Endothelial cell of umbilical vein (primary cell): ENCODE data around the gene TGFA. TPM values are rescaled to one million over a fixed set of nuclear protein-coding genes. Genes with fewer than 3 reads are reported as not detected.

Experiments
- BruUV-seq: library from RNA; stranded (reverse); fragments of 400-500 nt; replicated peaks from 2 replicates; lab custom pipeline; 2021; lab: Mats Ljungman, UMichigan
- CTCF ChIA-PET: fragments of 300-600, 350-600 bp; sonication (Branson Sonifier 250); formaldehyde crosslinking; loops from one replicate; lab custom pipeline; 2021; ENCODE audit warnings: antibody characterized with exemption, inconsistent platforms; lab: Charles Lee
- POLR2A ChIA-PET: fragments of 300-600, 350-600 bp; sonication (Branson Sonifier 250); formaldehyde crosslinking; loops from one replicate; lab custom pipeline; 2021; ENCODE audit warnings: antibody characterized with exemption, inconsistent platforms; lab: Charles Lee
- DNase-seq: peaks from one replicate; pipeline ENCODE4 v3.0.0-alpha.2; 2011; ENCODE audit warnings: low read depth, low spot score
- FAIRE-seq: peaks from 2 replicates; lab custom pipeline; 2011; peaks lifted over from hg19 to GRCh38; lab: Jason Lieb, UNC
- H2AFZ ChIP-seq: 2 replicates; pipeline ENCODE4 v1.6.0; 2012; ENCODE audit warnings: low read depth, low read length, control low read depth, inconsistent platforms
- H3K27ac ChIP-seq: 2 replicates; pipeline ENCODE4 v1.5.1; 2011; ENCODE audit warnings: low read depth, mild to moderate bottlenecking, control low read depth, low read length, moderate library complexity; ENCODE audit not compliant: insufficient read depth
- H3K27me3 ChIP-seq, 2 experiments: 2 replicates each; pipeline versions ENCODE4 v1.6.0 to v1.6.1; 2011; ENCODE audit warnings: low read length in 2 of 2, mixed read lengths in 1 of 2; ENCODE audit not compliant: control insufficient read depth in 2 of 2, insufficient read depth in 2 of 2
- H3K36me3 ChIP-seq, 2 experiments: 2 replicates in 1 of 2; 3 replicates in 1 of 2; pipeline ENCODE4 v1.5.1; 2011; ENCODE audit warnings: low read length in 2 of 2, mild to moderate bottlenecking in 1 of 2, moderate library complexity in 1 of 2; ENCODE audit not compliant: control insufficient read depth in 2 of 2, insufficient read depth in 2 of 2; ENCODE audit errors: extremely low read depth in 1 of 2
- H3K4me1 ChIP-seq: 3 replicates; pipeline ENCODE4 v1.5.1; 2011; ENCODE audit warnings: mild to moderate bottlenecking, low read length; ENCODE audit not compliant: control insufficient read depth, insufficient read depth; ENCODE audit errors: extremely low read depth
- H3K4me2 ChIP-seq: 2 replicates; pipeline ENCODE4 v1.6.1; 2011; ENCODE audit warnings: low read length, control low read depth, mixed read lengths; ENCODE audit not compliant: insufficient read depth
- H3K4me3 ChIP-seq, 3 experiments: fragments of 200-600 bp in 1 of 3; sonication (generic), shearing (Covaris generic) in 1 of 3; replicated peaks in 1 of 3; 2 replicates each; pipeline ENCODE4 v1.5.1; 2011 to 2016; ENCODE audit warnings: control low read depth in 3 of 3, low read length in 3 of 3, mild to moderate bottlenecking in 2 of 3, inconsistent platforms in 1 of 3, low read depth in 1 of 3, moderate library complexity in 1 of 3; ENCODE audit not compliant: insufficient read depth in 1 of 3
- H3K79me2 ChIP-seq: 2 replicates; pipeline ENCODE4 v1.6.0; 2012; ENCODE audit warnings: low read length, inconsistent platforms; ENCODE audit not compliant: control insufficient read depth, insufficient read depth
- H3K9ac ChIP-seq: replicated peaks from 2 replicates; pipeline ENCODE3; 2011; ENCODE audit warnings: low read length, control low read depth; ENCODE audit not compliant: insufficient read depth; ENCODE audit errors: extremely low read depth
- H3K9me1 ChIP-seq: replicated peaks from 3 replicates; pipeline ENCODE4 v1.6.0; 2011; ENCODE audit warnings: mild to moderate bottlenecking, low read length; ENCODE audit not compliant: control insufficient read depth, insufficient read depth; ENCODE audit errors: extremely low read depth
- H3K9me3 ChIP-seq: replicated peaks from 2 replicates; pipeline ENCODE4 v1.5.1; 2012; ENCODE audit warnings: low read length, inconsistent platforms; ENCODE audit not compliant: control insufficient read depth, insufficient read depth
- H4K20me1 ChIP-seq: replicated peaks from 2 replicates; pipeline ENCODE3; 2011; ENCODE audit warnings: mild to moderate bottlenecking, low read length; ENCODE audit not compliant: control insufficient read depth, insufficient read depth; ENCODE audit errors: extremely low read depth
- CTCF ChIP-seq, 2 donors: IDR thresholded peaks; 1 replicate in 1 of 2; 2 replicates in 1 of 2; pipeline ENCODE4 v1.5.1; 2011; ENCODE audit warnings: low read length in 2 of 2, mild to moderate bottlenecking in 2 of 2, moderate library complexity in 2 of 2, control low read depth in 1 of 2, inconsistent platforms in 1 of 2, low read depth in 1 of 2; ENCODE audit not compliant: insufficient read depth in 1 of 2; ENCODE audit errors: extremely low read depth in 1 of 2
- EZH2 ChIP-seq: IDR thresholded peaks from 2 replicates; pipeline ENCODE4 v1.6.1; 2012; ENCODE audit warnings: borderline replicate concordance, low read depth, mild to moderate bottlenecking, moderate library complexity, low read length, inconsistent platforms; ENCODE audit not compliant: severe bottlenecking
- FOS ChIP-seq: IDR thresholded peaks from 2 replicates; pipeline ENCODE4 v1.6.1; 2011; ENCODE audit warnings: mild to moderate bottlenecking, low read length, moderate library complexity, borderline replicate concordance; ENCODE audit not compliant: insufficient read depth
- GATA2 ChIP-seq: IDR thresholded peaks from 2 replicates; pipeline ENCODE4 v1.7.0; 2011; ENCODE audit warnings: low read depth, mild to moderate bottlenecking, moderate library complexity, mixed read lengths, low read length; ENCODE audit not compliant: insufficient read length, insufficient read depth
- JUN ChIP-seq: IDR thresholded peaks from 2 replicates; pipeline ENCODE4 v1.6.1; 2011; ENCODE audit warnings: borderline replicate concordance, low read depth; ENCODE audit not compliant: insufficient read length, insufficient read depth
- MYC ChIP-seq: IDR thresholded peaks from one replicate; pipeline ENCODE4 v1.6.1; 2011; ENCODE audit warnings: mild to moderate bottlenecking, low read depth, low read length
- POLR2A ChIP-seq: IDR thresholded peaks from 2 replicates; pipeline ENCODE4 v1.6.1; 2012; ENCODE audit warnings: low read depth, mild to moderate bottlenecking, control low read depth, low read length
- POLR2AphosphoS5 ChIP-seq: IDR thresholded peaks from 2 replicates; pipeline ENCODE4 v1.6.1; 2012; ENCODE audit warnings: low read depth, mild to moderate bottlenecking, control low read depth, low read length, moderate library complexity; ENCODE audit not compliant: insufficient read depth
- dilution Hi-C: fragments of 300-500 bp; cut with MboI; formaldehyde crosslinking; loops from one replicate; pipeline ENCODE4 v1.15.0; 2019; ENCODE audit warnings: low sequenced_read_pairs; ENCODE audit not compliant: extremely low pct_ligation_motif_present
- intact Hi-C: fragments of 100-400 bp; cut with micrococcal nuclease; formaldehyde crosslinking; loops from one replicate; pipeline ENCODE4 v1.10.0; 2022
- polyA plus RNA-seq, 4 experiments: library from polyadenylated mRNA; depleted of rRNA in 3 of 4; stranded (reverse) in 3 of 4; unstranded in 1 of 4; fragments of >200 nt; gene quantifications; 2 replicates each; pipeline versions ENCODE4 v1.2.1 to v1.2.3, GENCODE V29; 2011 to 2012; ENCODE audit warnings: missing spikeins in 1 of 4
- total RNA-seq: library from RNA; stranded (reverse); gene quantifications from 2 replicates; pipeline ENCODE4 v1.2.3, GENCODE V29; 2021
- TF ChIP-seq, protein P1 (sequence below): IDR thresholded peaks from 2 replicates; pipeline ENCODE4 v1.6.1; 2011; ENCODE audit not compliant: insufficient read depth, insufficient read length

The TGFA gene
- total and polyA plus RNA-seq, 2 donors (not counting 3 experiments of a cell fraction or from before 2014, with no cell fraction given) = 0.22 to 0.32 TPM

GRCh38 chr2:70490381-70490780, 63.2 kb downstream of the TGFA start:
- Histone ChIP-seq H3K4me2 (no peak overlapping the region), H2AFZ (no peak overlapping the region), H3K4me1 (no peaks in the 10 kb centered on the region), H3K27me3 (peaks cover 4 to 19% of the 10 kb centered on the region in 2 experiments), H3K9me3 (no peaks in the 10 kb centered on the region), H3K4me3 (no peak overlapping the region), H3K9me1 (no peaks in the 10 kb centered on the region), H3K79me2 (no peaks in the 10 kb centered on the region), H3K27ac (no peak overlapping the region), H3K36me3 (no peaks in the 10 kb centered on the region), H3K9ac (no peak overlapping the region), H4K20me1 (no peaks in the 10 kb centered on the region)
- TF ChIP-seq EZH2 = no peak
- TF ChIP-seq POLR2AphosphoS5 = no peak
- no peak for TF ChIP-seq GATA2
- no peak for TF ChIP-seq POLR2A
- TF ChIP-seq MYC = no peak
- no peak for TF ChIP-seq CTCF (IDR thresholded peaks at IDR 0.05; ENCODE audit: extremely low read depth in 1 of 2, insufficient read depth in 1 of 2, low read depth in 1 of 2, low read length in 2 of 2)
- no peak for TF ChIP-seq JUN
- TF ChIP-seq FOS = no peak
- TF ChIP-seq, protein P1, sequence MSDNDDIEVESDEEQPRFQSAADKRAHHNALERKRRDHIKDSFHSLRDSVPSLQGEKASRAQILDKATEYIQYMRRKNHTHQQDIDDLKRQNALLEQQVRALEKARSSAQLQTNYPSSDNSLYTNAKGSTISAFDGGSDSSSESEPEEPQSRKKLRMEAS = no peak
- dilution Hi-C loops = no loop called here
- POLR2A ChIA-PET = no interaction called here
- FAIRE-seq = no peak
- intact Hi-C loops = no loop called here
- BruUV-seq = no TSS peak
- CTCF ChIA-PET = no interaction called here
- no peak for DNase-seq
